Activated gamma-delta T cell (primary cell): ENCODE results near the gene STX16.

Experiments used
- DNase-seq: peaks from one replicate; lab custom pipeline; 2025; lab: John Stamatoyannopoulos, UW

The STX16 gene

GRCh38 chr20:58652606-58653294 is 1.7 kb downstream of the STX16 start:
- no peak for DNase-seq

- DNase-seq, result no peak
Observed at GRCh38 chr20:58654337-58654736, 3.3 kb downstream of the STX16 start.

- DNase-seq, result no peak
Observed at GRCh38 chr20:58655328-58656107, 4.4 kb downstream of the STX16 start.

GRCh38 chr20:58656831-58657230 is 5.7 kb downstream of the STX16 start:
- DNase-seq, result no peak

- DNase-seq, result no peak
Observed at GRCh38 chr20:58657262-58657661, 6.2 kb downstream of the STX16 start.

GRCh38 chr20:58657986-58658385 is 6.9 kb downstream of the STX16 start:
- DNase-seq, result no peak

GRCh38 chr20:58658760-58659159 is 7.7 kb downstream of the STX16 start:
- no peak for DNase-seq

GRCh38 chr20:58659841-58660240 is 8.8 kb downstream of the STX16 start:
- DNase-seq, result no peak

GRCh38 chr20:58660855-58661597 is 9.9 kb downstream of the STX16 start:
- DNase-seq, result no peak

- DNase-seq, result no peak
Observed at GRCh38 chr20:58661598-58662473, 10.8 kb downstream of the STX16 start.

- DNase-seq, result no peak
Observed at GRCh38 chr20:58664331-58664730, 13.2 kb downstream of the STX16 start.

GRCh38 chr20:58664883-58665282 is 13.8 kb downstream of the STX16 start:
- DNase-seq, result no peak

- DNase-seq, result no peak
Observed at GRCh38 chr20:58665606-58666005, 14.5 kb downstream of the STX16 start.

GRCh38 chr20:58666702-58667101 is 15.6 kb downstream of the STX16 start:
- no peak for DNase-seq

GRCh38 chr20:58667975-58668374 is 16.9 kb downstream of the STX16 start:
- no peak for DNase-seq

- no peak for DNase-seq
Observed at GRCh38 chr20:58668901-58669286, 17.8 kb downstream of the STX16 start.

- no peak for DNase-seq
Observed at GRCh38 chr20:58669287-58670006, 18.4 kb downstream of the STX16 start.

GRCh38 chr20:58670102-58670501 is 19.0 kb downstream of the STX16 start:
- DNase-seq, result no peak

GRCh38 chr20:58670659-58671058 is 19.6 kb downstream of the STX16 start:
- no peak for DNase-seq

GRCh38 chr20:58673119-58673518 is 22.0 kb downstream of the STX16 start:
- DNase-seq, result no peak

- DNase-seq, result no peak
Observed at GRCh38 chr20:58675146-58675584, 24.1 kb downstream of the STX16 start.
